ENCODE measurements around the gene NCAPG.

The NCAPG gene

DNA sequence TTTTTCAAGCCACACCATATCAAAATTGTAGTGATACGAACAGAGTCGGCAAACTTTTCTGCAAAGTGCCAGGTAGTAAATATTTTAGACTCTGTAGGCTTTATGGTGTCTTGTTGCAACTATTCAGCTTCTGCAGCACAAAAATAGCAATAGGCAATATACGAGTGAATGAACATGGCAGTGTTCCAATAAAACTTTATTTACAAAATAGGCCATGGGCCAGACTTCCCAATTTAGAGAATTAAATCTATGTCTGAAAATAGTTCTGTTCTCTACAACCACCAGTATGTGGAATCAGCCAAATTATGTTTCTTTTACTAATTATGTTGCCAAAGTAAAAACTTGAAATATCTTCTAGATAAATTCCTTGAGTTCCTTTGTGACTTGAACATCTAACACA is 56.5 kb downstream of the NCAPG start:
- H3K27me3 Mint-ChIP-seq, result no peaks in the 10 kb centered on the region
- no peak for ATAC-seq (replicated peaks)
- peaks cover 0 to under 1% of the 10 kb centered on the region in 2 donors for H3K9me3 Mint-ChIP-seq
- H3K27ac Mint-ChIP-seq, result no peak overlapping the region
- H3K36me3 Mint-ChIP-seq (ENCODE audit: insufficient read depth), result no peaks in the 10 kb centered on the region
- H3K4me3 Mint-ChIP-seq, result no peak overlapping the region
- no peak for DNase-seq
- H3K4me1 Mint-ChIP-seq (ENCODE audit: low read depth in 2 of 2), result no peaks in the 10 kb centered on the region

GRCh38 chr4:17869327-17869726 is 58.5 kb downstream of the NCAPG start:
- DNase-seq (no peak), ATAC-seq (replicated peaks) (no peak)
- H3K36me3 Mint-ChIP-seq (ENCODE audit: insufficient read depth), result no peaks in the 10 kb centered on the region
- no peaks in the 10 kb centered on the region for H3K4me1 Mint-ChIP-seq (ENCODE audit: low read depth in 2 of 2)
- H3K4me3 Mint-ChIP-seq, result no peak overlapping the region
- H3K27me3 Mint-ChIP-seq, result no peaks in the 10 kb centered on the region
- H3K27ac Mint-ChIP-seq, result no peak overlapping the region
- H3K9me3 Mint-ChIP-seq, result no peaks in the 10 kb centered on the region

GRCh38 chr4:17875402-17876070 is 64.8 kb downstream of the NCAPG start:
- no peak for ATAC-seq (replicated peaks)
- H3K36me3 Mint-ChIP-seq (ENCODE audit: insufficient read depth), result no peaks in the 10 kb centered on the region
- no peak overlapping the region for H3K27ac Mint-ChIP-seq
- no peak for DNase-seq
- H3K4me1 Mint-ChIP-seq (ENCODE audit: low read depth in 2 of 2), result no peaks in the 10 kb centered on the region
- no peaks in the 10 kb centered on the region for H3K9me3 Mint-ChIP-seq
- no peak overlapping the region for H3K4me3 Mint-ChIP-seq
- H3K27me3 Mint-ChIP-seq, result no peaks in the 10 kb centered on the region

DNA sequence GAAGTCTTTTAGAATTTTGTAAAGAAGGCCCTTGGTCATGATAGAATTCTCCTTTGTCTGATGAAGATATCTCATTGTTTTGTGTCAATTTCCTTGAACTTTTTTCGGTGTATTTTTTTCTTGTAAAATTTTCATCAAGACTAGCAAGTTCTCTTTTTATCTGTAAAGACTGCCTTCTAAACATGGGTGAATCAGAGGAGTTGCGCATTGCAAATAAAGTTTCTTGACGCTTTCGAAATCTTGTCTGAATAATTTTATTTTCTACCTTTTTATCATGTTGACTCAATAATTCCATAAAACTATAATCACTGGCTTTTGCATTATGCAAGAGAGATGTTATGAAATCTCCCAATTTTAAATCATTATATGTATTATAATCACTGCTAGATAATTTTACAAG is 66.2 kb downstream of the NCAPG start:
- DNase-seq (no peak), ATAC-seq (replicated peaks) (no peak)
- Mint-ChIP-seq H3K4me3 (no peak overlapping the region), H3K27me3 (no peaks in the 10 kb centered on the region), H3K27ac (no peak overlapping the region), H3K4me1 (ENCODE audit: low read depth in 2 of 2) (no peaks in the 10 kb centered on the region), H3K9me3 (no peaks in the 10 kb centered on the region), H3K36me3 (ENCODE audit: insufficient read depth) (no peaks in the 10 kb centered on the region)

DNA sequence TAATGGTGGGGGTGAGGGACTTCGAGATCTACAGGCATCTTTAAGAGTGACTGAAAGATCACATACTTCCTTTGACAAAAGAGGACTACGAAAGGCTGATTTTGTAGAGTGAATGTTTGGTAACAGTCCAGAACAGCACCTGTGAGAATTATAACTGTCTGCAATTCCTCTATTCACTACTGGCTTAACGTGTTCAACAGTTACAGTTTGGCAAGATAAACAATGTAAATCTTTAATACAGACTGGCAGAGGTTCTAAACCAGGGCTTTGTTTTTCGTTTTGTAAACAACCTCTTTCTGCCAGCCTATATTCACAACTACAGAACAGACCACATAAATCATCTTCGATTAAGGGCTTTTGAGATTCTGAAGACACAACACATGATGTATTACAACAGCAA is 66.9 kb downstream of the NCAPG start:
- ATAC-seq (replicated peaks) (no peak), DNase-seq (no peak)
- Mint-ChIP-seq H3K4me1 (ENCODE audit: low read depth in 2 of 2) (no peaks in the 10 kb centered on the region), H3K27ac (no peak overlapping the region), H3K36me3 (ENCODE audit: insufficient read depth) (no peaks in the 10 kb centered on the region), H3K9me3 (no peaks in the 10 kb centered on the region), H3K4me3 (no peak overlapping the region), H3K27me3 (no peaks in the 10 kb centered on the region)

GRCh38 chr4:17884063-17884462 is 73.3 kb downstream of the NCAPG start:
- Mint-ChIP-seq H3K9me3 (no peaks in the 10 kb centered on the region), H3K36me3 (ENCODE audit: insufficient read depth) (no peaks in the 10 kb centered on the region), H3K27me3 (no peaks in the 10 kb centered on the region), H3K4me1 (ENCODE audit: low read depth in 2 of 2) (peaks cover 0 to 3% of the 10 kb centered on the region in 2 donors), H3K4me3 (no peak overlapping the region), H3K27ac (no peak overlapping the region)
- DNase-seq, result no peak
- ATAC-seq (replicated peaks), result no peak

DNA sequence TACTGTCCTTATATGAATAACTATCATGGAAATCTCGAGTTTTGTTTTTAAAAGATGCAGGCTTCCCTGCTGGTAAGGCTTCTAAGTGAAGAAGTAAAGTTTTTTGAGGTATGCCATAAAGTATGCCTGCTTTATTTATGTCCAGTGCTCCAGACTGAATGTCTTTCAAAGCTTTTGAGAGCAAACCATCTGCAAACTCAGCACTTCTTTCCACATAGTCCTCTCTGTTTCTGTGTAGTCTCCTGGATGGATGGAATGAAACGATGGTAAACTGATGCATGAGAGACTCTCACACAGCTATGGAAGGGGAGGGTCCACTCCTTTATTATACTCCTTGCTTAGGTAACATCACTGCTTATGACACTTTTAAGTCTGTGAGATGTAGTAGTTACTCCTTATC is 73.7 kb downstream of the NCAPG start:
- ATAC-seq (replicated peaks) (no peak), DNase-seq (no peak)
- H3K36me3 Mint-ChIP-seq (ENCODE audit: insufficient read depth), result no peaks in the 10 kb centered on the region
- H3K4me1 Mint-ChIP-seq (ENCODE audit: low read depth in 2 of 2), result peaks cover 0 to 3% of the 10 kb centered on the region in 2 donors
- H3K9me3 Mint-ChIP-seq, result no peaks in the 10 kb centered on the region
- H3K27ac Mint-ChIP-seq, result no peak overlapping the region
- H3K27me3 Mint-ChIP-seq, result no peaks in the 10 kb centered on the region
- H3K4me3 Mint-ChIP-seq, result no peak overlapping the region

GRCh38 chr4:17889692-17890091 is 78.9 kb downstream of the NCAPG start:
- H3K4me3 Mint-ChIP-seq, result no peak overlapping the region
- H3K4me1 Mint-ChIP-seq (ENCODE audit: low read depth in 2 of 2), result peaks cover 0 to 3% of the 10 kb centered on the region in 2 donors
- no peak overlapping the region for H3K27ac Mint-ChIP-seq
- DNase-seq, result no peak
- no peaks in the 10 kb centered on the region for H3K9me3 Mint-ChIP-seq
- no peaks in the 10 kb centered on the region for H3K36me3 Mint-ChIP-seq (ENCODE audit: insufficient read depth)
- H3K27me3 Mint-ChIP-seq, result no peaks in the 10 kb centered on the region
- no peak for ATAC-seq (replicated peaks)

DNA sequence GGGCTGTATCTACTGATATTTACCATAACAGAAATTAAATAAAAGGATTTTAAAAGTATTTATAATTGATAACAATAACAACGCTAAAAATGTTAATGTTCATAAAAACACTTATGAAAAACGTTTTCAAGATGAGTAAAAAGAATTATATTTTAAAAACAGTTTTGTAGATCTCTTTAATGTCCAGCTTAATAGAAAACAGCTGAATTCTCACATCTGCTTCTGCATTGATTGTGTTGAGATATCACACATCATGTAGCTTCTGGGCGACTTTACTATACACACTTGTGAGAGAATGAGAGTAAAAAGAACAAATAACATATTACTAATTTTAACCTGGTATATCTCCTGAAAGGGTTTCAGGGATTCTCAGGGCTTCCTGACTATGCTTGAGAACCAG is 83.6 kb downstream of the NCAPG start:
- no peak for ATAC-seq (replicated peaks)
- H3K9me3 Mint-ChIP-seq, result no peaks in the 10 kb centered on the region
- no peak overlapping the region for H3K27ac Mint-ChIP-seq
- H3K4me1 Mint-ChIP-seq (ENCODE audit: low read depth in 2 of 2), result no peaks in the 10 kb centered on the region
- H3K36me3 Mint-ChIP-seq (ENCODE audit: insufficient read depth), result no peaks in the 10 kb centered on the region
- no peak overlapping the region for H3K4me3 Mint-ChIP-seq
- no peaks in the 10 kb centered on the region for H3K27me3 Mint-ChIP-seq
- no peak for DNase-seq
